ENCODE measurements around the gene AOC2.
"Not testable (repeated sequence)": the region's sequence is repeated elsewhere in the genome, so short reads cannot be mapped to it uniquely, and the experiment has no call there.

Gene AOC2

DNA sequence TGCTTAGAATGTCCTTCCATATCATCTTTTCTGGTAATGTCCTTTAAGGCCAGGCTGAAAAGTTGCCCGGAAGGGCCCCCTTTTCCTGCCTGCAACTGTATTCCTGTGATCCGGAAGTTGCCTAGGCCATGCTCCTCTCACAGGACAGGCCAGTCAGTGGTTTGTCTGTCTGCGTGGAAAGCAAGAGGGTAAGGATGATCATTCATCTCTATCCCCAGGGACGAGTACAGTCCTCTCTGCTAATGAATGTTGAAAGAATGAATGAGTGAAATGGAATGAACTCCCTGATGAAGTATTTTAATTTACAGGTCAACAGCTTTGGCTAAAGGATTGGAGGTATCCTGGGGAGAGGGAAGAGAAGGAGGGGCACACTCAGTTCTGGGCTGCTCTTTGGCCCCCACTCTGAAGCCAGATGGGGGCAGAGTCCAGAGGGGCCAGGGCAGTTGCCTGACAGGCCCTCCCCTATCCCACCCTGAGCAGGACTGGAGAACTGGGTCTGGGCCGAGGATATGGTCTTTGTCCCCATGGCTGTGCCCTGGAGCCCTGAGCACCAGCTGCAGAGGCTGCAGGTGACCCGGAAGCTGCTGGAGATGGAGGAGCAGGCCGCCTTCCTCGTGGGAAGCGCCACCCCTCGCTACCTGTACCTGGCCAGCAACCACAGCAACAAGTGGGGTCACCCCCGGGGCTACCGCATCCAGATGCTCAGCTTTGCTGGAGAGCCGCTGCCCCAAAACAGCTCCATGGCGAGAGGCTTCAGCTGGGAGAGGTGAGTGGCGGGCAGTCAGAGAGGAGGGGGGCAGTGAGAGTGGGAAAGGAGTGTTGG lies 9.8 kb downstream of the AOC2 start:
- DNase-seq (ENCODE audit: low read depth, low spot score): no peak

DNA sequence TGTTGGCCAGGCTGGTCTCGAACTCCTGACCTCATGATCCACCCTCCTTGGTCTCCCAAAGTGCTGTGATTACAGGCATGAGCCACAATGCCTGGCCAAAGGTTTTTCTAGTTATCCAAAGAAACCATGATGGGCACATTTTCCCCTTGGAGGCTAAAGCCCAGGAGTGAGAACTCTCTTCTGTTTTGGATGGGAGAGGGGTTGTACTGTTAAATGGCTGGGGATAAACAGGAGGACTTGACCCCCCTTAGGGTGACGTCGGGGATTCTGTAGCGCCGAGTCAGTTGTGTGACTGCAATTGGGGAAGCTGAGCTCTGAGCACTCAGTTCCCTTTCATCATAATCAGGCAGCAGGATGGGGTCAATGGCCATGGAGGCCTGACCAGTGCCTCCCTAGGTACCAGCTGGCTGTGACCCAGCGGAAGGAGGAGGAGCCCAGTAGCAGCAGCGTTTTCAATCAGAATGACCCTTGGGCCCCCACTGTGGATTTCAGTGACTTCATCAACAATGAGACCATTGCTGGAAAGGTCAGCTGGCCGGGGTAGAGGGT lies 10.7 kb downstream of the AOC2 start:
- no peak for DNase-seq (ENCODE audit: low read depth, low spot score)

- not testable (repeated sequence) for DNase-seq (ENCODE audit: low read depth, low spot score)
Measured at GRCh38 chr17:42856093-42856492, 11.7 kb downstream of the AOC2 start.

DNA sequence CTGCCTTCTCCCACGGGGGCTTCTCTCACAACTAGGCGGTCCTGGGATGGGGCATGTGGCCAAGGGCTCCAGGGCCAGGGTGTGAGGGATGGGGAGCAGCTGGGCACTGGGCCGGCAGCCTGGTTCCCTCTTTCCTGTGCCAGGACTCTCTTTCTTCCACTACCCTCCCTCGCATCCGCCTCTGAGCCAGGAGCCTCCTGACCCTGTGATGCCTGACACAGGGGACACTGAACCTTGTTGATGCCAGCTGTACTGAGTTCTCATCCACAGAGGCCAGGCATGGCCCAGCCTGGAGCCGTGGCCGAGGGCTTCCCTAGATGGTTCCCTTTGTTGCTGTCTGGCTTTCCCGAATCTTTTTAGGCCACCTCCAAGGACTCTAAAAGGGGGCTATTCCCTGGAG lies 12.1 kb downstream of the AOC2 start:
- DNase-seq (ENCODE audit: low read depth, low spot score): not testable (repeated sequence)

DNA sequence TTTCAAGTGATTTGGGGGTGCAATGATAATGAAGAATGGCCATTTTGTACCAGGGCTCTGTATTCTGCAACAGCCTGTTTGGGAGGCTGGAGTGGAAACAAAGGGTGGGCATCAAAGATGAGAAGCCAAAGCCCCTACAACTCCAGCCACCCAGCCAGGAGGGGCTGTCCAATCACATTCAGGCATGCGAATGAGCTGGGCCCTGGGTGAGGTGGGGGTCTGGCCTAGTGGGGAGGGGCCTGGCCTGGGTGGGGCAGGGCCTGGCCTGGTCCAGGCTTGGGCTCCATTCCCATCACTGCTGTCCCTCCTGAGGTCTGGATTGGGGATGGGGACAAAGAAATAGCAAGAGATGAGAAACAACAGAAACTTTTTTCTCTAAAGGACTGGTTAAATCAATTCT lies 13.0 kb downstream of the AOC2 start:
- DNase-seq (ENCODE audit: low read depth, low spot score): no peak

DNA sequence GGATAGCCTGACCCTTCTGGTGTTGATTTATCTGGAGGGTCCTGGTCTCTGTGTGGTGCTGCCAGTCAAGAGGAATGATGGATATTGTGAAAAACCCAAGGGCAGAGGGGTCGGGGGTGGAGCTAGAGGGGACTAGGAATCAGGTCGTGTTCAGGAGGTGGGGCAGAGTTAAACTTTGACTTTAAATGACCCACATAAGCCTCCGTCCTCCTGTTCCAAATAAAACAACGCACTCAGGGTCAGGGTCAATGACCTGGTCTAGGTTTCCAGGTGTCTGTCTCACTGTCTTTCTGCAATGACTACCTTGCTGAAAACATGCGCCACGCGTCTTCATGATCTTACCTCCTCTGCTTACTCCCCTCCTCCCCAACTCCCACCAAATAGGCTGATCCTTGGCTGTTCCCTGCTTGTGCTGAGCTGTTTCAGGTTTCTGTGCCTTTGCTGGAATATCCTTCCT lies 21.3 kb downstream of the AOC2 start:
- no peak for DNase-seq (ENCODE audit: low read depth, low spot score)

DNA sequence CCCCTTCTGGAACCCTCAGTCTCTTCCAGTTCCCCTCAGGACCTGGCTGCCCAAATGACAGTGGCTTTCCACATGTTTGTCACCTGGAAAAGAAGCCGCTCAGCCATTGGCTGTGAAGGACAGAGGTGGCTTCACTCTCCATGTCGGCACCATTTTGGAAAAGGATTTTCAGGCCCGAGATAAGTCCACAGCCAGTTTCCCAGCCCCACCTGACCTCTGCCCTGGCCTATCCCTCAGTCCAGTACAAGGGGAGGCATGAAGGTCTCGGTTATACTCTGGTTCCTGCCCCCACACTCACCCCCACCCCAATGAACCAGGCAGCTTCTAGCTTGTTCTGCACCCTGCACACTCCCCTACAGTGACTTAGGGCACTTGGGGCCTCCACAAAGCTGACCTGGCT lies 21.8 kb downstream of the AOC2 start:
- no peak for DNase-seq (ENCODE audit: low read depth, low spot score)

GRCh38 chr17:42866631-42867575 lies 22.5 kb downstream of the AOC2 start:
- DNase-seq (ENCODE audit: low read depth, low spot score): no peak

- DNase-seq (ENCODE audit: low read depth, low spot score): not testable (repeated sequence)
Measured at GRCh38 chr17:42867694-42868261, 23.4 kb downstream of the AOC2 start.

DNA sequence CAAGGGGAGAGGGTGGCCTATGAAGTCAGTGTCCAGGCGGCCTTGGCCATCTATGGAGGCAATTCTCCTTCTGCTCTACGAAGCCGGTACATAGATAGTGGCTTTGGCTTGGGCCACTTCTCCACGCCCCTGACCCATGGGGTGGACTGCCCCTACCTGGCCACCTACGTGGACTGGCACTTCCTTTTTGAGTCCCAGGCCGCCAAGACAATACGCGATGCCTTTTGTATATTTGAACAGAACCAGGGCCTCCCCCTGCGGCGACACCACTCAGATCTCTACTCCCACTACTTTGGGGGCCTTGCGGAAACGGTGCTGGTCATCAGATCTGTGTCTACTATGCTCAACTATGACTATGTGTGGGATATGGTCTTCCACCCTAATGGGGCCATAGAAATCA lies 24.0 kb downstream of the AOC2 start:
- no peak for DNase-seq (ENCODE audit: low read depth, low spot score)

- no peak for DNase-seq (ENCODE audit: low read depth, low spot score)
Measured at GRCh38 chr17:42871647-42872046, 27.3 kb downstream of the AOC2 start.

DNA sequence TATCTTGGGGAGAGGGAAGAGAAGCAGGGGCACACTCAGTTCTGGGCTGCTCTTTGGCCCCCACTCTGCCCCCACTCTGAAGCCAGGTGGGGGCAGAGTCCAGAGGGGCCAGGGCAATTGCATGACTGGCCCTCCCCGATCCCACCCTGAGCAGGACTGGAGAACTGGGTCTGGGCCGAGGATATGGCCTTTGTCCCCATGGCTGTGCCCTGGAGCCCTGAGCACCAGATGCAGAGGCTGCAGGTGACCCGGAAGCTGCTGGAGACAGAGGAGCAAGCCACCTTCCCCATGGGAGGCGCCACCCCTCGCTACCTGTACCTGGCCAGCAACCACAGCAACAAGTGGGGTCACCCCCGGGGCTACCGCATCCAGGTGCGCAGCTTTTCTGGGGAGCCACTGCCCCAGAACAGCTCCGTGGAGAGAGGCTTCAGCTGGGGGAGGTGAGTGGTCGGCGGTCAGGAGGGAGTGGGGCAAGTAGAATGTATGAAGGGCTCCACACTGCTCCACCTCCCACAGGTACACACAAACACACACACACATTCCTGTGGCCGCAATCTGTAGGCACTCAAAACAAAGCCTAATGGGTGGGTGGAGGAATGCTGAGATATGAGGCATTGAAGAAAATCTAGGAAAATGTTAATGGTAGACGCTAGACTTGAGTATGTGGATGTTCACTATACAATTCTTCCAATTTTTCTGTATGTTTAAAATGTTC lies 28.0 kb downstream of the AOC2 start:
- DNase-seq (ENCODE audit: low read depth, low spot score): no peak

GRCh38 chr17:42873315-42873714 lies 28.9 kb downstream of the AOC2 start:
- no peak for DNase-seq (ENCODE audit: low read depth, low spot score)

GRCh38 chr17:42873932-42874695 lies 29.7 kb downstream of the AOC2 start:
- DNase-seq (ENCODE audit: low read depth, low spot score): not testable (repeated sequence)

DNA sequence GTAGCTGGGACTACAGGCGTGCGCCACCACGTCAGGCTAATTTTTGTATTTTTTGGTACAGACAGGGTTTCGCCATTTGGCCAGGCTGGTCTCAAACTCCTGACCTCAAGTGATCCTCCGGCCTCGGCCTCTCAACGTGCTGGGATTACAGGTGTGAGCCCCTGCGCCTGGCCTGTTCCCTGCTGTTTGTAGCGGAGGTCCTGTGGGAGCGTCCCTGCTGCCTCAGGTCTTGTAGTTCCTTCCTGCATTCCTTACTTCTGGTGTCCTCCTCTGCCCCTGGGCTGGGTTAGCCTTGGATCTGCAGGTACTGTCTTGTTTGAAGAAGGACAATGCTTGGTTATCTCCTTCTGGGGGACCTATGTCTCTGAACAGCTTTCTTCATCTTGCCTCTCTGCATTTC lies 32.7 kb downstream of the AOC2 start:
- peak; percentile 65 for DNase-seq (ENCODE audit: low read depth, low spot score)

- peak; percentile 90 for DNase-seq (ENCODE audit: low read depth, low spot score)
Measured at GRCh38 chr17:42878123-42878880, 33.9 kb downstream of the AOC2 start.

DNA sequence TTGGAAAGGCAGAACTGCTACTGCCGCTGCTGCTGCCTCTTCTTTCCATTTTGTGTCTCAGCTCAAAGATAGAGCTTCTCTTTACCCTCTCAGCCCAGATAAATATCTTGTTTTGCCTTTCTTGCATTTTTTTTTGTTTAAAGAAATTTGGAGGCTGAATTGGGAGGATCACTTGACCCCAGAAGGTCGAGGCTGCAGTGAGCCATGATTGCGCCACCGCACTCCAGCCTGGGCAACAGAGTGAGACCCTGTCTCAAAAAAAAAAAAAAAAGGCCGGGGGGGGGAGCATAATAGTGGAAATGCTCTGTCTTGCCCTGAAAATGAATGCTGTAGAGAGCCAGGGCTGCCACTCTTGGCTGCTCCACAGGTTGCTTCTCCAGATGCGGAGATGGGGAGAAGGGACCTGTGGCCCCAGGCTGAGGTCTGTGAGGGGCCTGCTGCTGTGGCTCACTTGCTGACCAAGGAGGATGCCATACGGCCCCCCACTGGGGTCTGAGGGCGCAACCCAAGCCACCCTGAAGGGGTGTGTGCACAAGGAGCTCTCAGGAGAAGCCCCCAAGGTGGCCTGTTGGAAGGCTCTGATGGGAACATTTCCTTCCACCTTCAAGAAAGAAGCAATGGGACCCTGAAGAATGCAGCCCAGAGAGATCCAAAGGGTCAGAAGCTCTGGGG lies 34.7 kb downstream of the AOC2 start:
- DNase-seq (ENCODE audit: low read depth, low spot score): no peak

- DNase-seq (ENCODE audit: low read depth, low spot score): no peak
Measured at GRCh38 chr17:42879596-42879985, 35.2 kb downstream of the AOC2 start.

- DNase-seq (ENCODE audit: low read depth, low spot score): no peak
Measured at GRCh38 chr17:42880776-42881310, 36.5 kb downstream of the AOC2 start.
